Esophagus muscularis mucosa (tissue), 4 donors: ENCODE data around the gene CD40. TPM values are rescaled to one million over a fixed set of nuclear protein-coding genes. Genes with fewer than 3 reads are reported as not detected.

Experiments
- DNase-seq: peaks from one replicate; pipeline ENCODE4 v3.0.0-alpha.2; 2017; ENCODE audit errors: extremely low spot score
- H3K27ac ChIP-seq, 4 donors: fragments of 200-600 bp; sonication (generic); replicated peaks in 1 of 4; 1 replicate in 3 of 4; 2 replicates in 1 of 4; pipeline ENCODE4 v1.5.1; 2016 to 2019; ENCODE audit warnings: mild to moderate bottlenecking in 1 of 4
- H3K27me3 ChIP-seq, 4 donors: fragments of 200-600 bp; sonication (generic); one replicate each; pipeline versions ENCODE4 v1.5.1 to v1.6.0; 2016 to 2019
- H3K36me3 ChIP-seq, 4 donors: fragments of 200-600 bp; sonication (generic); one replicate each; pipeline ENCODE4 v1.5.1; 2016 to 2019
- H3K4me1 ChIP-seq, 4 donors: fragments of 200-600 bp; sonication (generic); one replicate each; pipeline ENCODE4 v1.5.1; 2016 to 2019
- H3K4me3 ChIP-seq, 4 donors: fragments of 200-600 bp; sonication (generic); 1 replicate in 2 of 4; 2 replicates in 2 of 4; pipeline ENCODE4 v1.5.1; 2016 to 2019; ENCODE audit warnings: mild to moderate bottlenecking in 4 of 4, moderate library complexity in 1 of 4
- H3K9me3 ChIP-seq, 4 donors: fragments of 200-600 bp; sonication (generic); 1 replicate in 3 of 4; 2 replicates in 1 of 4; pipeline ENCODE4 v1.5.1; 2016 to 2019
- CTCF ChIP-seq, 3 experiments: fragments of 200-600 bp in 2 of 3; fragments of 450-650 bp in 1 of 3; sonication (generic) in 2 of 3; IDR thresholded peaks; one replicate each; pipeline ENCODE4 v1.5.1; 2017 to 2019; ENCODE audit warnings: antibody characterized with exemption in 3 of 3, mild to moderate bottlenecking in 2 of 3, moderate library complexity in 1 of 3
- EP300 ChIP-seq: sonication (generic); formaldehyde crosslinking; IDR thresholded peaks from one replicate; pipeline ENCODE4 v1.6.1; 2017; ENCODE audit warnings: antibody characterized with exemption
- POLR2A ChIP-seq: fragments of 450-650 bp; IDR thresholded peaks from one replicate; pipeline ENCODE4 v1.6.1; 2017; ENCODE audit warnings: antibody characterized with exemption, moderate library complexity, mild to moderate bottlenecking, low read depth
- POLR2AphosphoS5 ChIP-seq, 2 donors: sonication (generic); formaldehyde crosslinking; IDR thresholded peaks; one replicate each; pipeline ENCODE4 v1.6.1; 2017; ENCODE audit warnings: antibody characterized with exemption in 2 of 2
- WGBS: methylation state at CpG from one replicate; pipeline ENCODE4 v1.1.5; 2018; 5-methylcytosine and 5-hydroxymethylcytosine counted together
- intact Hi-C: fragments of 100-400 bp; cut with DNase I; formaldehyde crosslinking; loops from one replicate; pipeline ENCODE4 v1.15.1; 2023
- total RNA-seq, 4 donors: library from RNA; depleted of rRNA; stranded (reverse); fragments of >200 nt; gene quantifications; one replicate each; pipeline versions ENCODE4 v1.1.0 to v1.2.1, GENCODE V29; 2016

CD40 gene
- total RNA-seq, 4 donors from 2014 or later = 10.0 to 21.6 (median 16.9) TPM

- DNase-seq = no peak
- no peak for TF ChIP-seq EP300
- TF ChIP-seq POLR2AphosphoS5 (IDR thresholded peaks at IDR 0.05) = no peak
- no peak for TF ChIP-seq CTCF (IDR thresholded peaks at IDR 0.05)
- TF ChIP-seq POLR2A = no peak
- peaks cover 0 to 90% (median 22%) of the 10 kb centered on the region in 4 donors for H3K27me3 ChIP-seq
- no peak overlapping the region for H3K27ac ChIP-seq
- no peaks in the 10 kb centered on the region for H3K36me3 ChIP-seq
- no peaks in the 10 kb centered on the region for H3K9me3 ChIP-seq
- WGBS = 56% methylated on average over 3 of the region's 3 CpGs
- peaks cover 0 to 11% (median 5%) of the 10 kb centered on the region in 4 donors for H3K4me1 ChIP-seq
- intact Hi-C loops = no loop called here
- H3K4me3 ChIP-seq = no peak overlapping the region
These were observed 54.9 kb downstream of the CD40 start for GRCh38 chr20:46172961-46173536.

GRCh38 chr20:46173652-46174468 lies 55.7 kb downstream of the CD40 start:
- Histone ChIP-seq H3K27ac (no peak overlapping the region), H3K27me3 (peaks cover 0 to 88% (median 22%) of the 10 kb centered on the region in 4 donors), H3K36me3 (no peaks in the 10 kb centered on the region), H3K4me3 (peak overlapping the region in 1 of 4 donors; percentile 13), H3K9me3 (no peaks in the 10 kb centered on the region), H3K4me1 (peaks cover 0 to 11% (median 5%) of the 10 kb centered on the region in 4 donors)
- intact Hi-C loops = loop anchor here (2.0 kb wide), 1 partner anchor 151 kb away; no protein-coding TSS in a partner anchor
- no peak for DNase-seq
- TF ChIP-seq POLR2AphosphoS5 (IDR thresholded peaks at IDR 0.05) = no peak
- no peak for TF ChIP-seq POLR2A
- no peak for TF ChIP-seq CTCF (IDR thresholded peaks at IDR 0.05)
- WGBS = 25% methylated on average over 23 of the region's 25 CpGs

DNA sequence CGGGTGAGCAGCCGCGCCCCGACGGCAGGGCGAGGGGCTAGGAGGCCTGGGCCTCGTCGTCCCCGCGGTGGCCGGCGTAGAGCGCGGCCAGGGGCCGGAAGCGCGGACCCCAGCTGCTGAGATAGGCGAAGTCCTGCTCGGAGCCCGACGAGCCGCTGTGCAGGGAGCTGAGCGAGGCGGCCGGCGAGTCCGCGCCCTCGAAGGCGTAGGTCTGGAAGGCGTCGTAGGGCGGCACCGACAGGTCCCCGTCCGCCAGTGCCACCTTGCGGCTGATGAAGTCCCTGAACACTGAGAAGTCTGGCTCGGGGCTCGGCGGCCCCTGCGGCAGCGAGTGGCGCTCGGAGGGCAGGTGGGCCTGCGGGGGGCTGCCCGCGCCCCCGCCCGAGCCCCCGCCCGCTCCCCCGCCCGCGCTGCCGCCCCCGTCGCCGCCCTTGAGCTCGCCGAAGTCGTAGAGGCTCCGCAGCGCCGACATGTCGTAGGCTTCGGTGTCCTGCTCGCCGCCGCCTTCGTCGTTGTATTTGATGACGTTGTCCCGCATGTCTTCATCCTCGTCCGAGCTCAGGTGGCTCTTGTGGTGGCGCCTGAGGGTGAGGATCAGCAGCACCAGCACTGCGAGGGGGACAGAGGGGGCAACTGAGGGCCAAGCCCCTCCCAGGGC lies 56.5 kb downstream of the CD40 start:
- Histone ChIP-seq H3K36me3 (no peaks in the 10 kb centered on the region), H3K4me1 (peaks cover 0 to 11% (median 5%) of the 10 kb centered on the region in 4 donors), H3K4me3 (peak overlapping the region in 2 of 4 donors; percentile 13 to 34), H3K27ac (no peak overlapping the region), H3K9me3 (no peaks in the 10 kb centered on the region), H3K27me3 (peaks cover 0 to 84% (median 22%) of the 10 kb centered on the region in 4 donors)
- no peak for DNase-seq
- intact Hi-C loops = loop anchor here (2.0 kb wide), 1 partner anchor 152 kb away; no protein-coding TSS in a partner anchor
- 12% methylated on average over 19 of the region's 77 CpGs for WGBS
- TF ChIP-seq CTCF (IDR thresholded peaks at IDR 0.05) = peak; percentile 48 to 77 (median 58)
- TF ChIP-seq EP300 = no peak

GRCh38 chr20:46175127-46175494 lies 57.0 kb downstream of the CD40 start:
- Histone ChIP-seq H3K27me3 (peaks cover 0 to 86% (median 24%) of the 10 kb centered on the region in 4 donors), H3K4me1 (peaks cover 0 to 11% (median 5%) of the 10 kb centered on the region in 4 donors), H3K27ac (no peak overlapping the region), H3K36me3 (no peaks in the 10 kb centered on the region), H3K4me3 (no peak overlapping the region), H3K9me3 (no peaks in the 10 kb centered on the region)
- intact Hi-C loops = loop anchor here (2.0 kb wide), 1 partner anchor 152 kb away; no protein-coding TSS in a partner anchor
- no peak for DNase-seq
- 100% methylated on average over 2 of the region's 4 CpGs for WGBS
- TF ChIP-seq CTCF (IDR thresholded peaks at IDR 0.05) (no peak), POLR2AphosphoS5 (IDR thresholded peaks at IDR 0.05) (no peak), POLR2A (no peak), EP300 (no peak)
